CD4-positive, alpha-beta T cell treated with Interleukin-15 for 1 hour (primary cell): ENCODE results near the gene CATSPERD.

Experiments used
- DNase-seq: peaks from one replicate; pipeline ENCODE4 v3.0.0-alpha.2; 2020

CATSPERD gene

GRCh38 chr19:5719961-5720790, at the start of gene CATSPERD, which contains the start of gene LONP1:
Gene CATSPERD, plus strand, starts transcription at chr19:5720637. Its CDS starts 101 bp downstream, at chr19:5720738.
Gene LONP1, minus strand, starts transcription at chr19:5720146. Its CDS starts 14 bp downstream, at chr19:5720132.
- DNase-seq = peak; percentile 99

- DNase-seq = no peak
Measured at GRCh38 chr19:5671600-5671999, 48.8 kb upstream of the CATSPERD start.

- DNase-seq = no peak
Measured at GRCh38 chr19:5672708-5673459, 47.6 kb upstream of the CATSPERD start.

GRCh38 chr19:5673752-5674151, 46.7 kb upstream of the CATSPERD start:
- no peak for DNase-seq

- DNase-seq = no peak
Measured at GRCh38 chr19:5674714-5675113, 45.7 kb upstream of the CATSPERD start.

GRCh38 chr19:5676105-5676771, 44.2 kb upstream of the CATSPERD start:
- no peak for DNase-seq

GRCh38 chr19:5676772-5677105, 43.7 kb upstream of the CATSPERD start:
- DNase-seq = no peak

- DNase-seq = no peak
Measured at GRCh38 chr19:5677136-5677535, 43.3 kb upstream of the CATSPERD start.

- no peak for DNase-seq
Measured at GRCh38 chr19:5677580-5677979, 42.9 kb upstream of the CATSPERD start.

- no peak for DNase-seq
Measured at GRCh38 chr19:5678071-5678718, 42.2 kb upstream of the CATSPERD start.

GRCh38 chr19:5679289-5680083, 41.0 kb upstream of the CATSPERD start:
- DNase-seq = no peak

GRCh38 chr19:5680084-5680436, 40.4 kb upstream of the CATSPERD start:
- no peak for DNase-seq

GRCh38 chr19:5680437-5681368, 39.7 kb upstream of the CATSPERD start, which contains the start of the genes HSD11B1L and MICOS13:
Gene HSD11B1L, plus strand, starts transcription at chr19:5681027. Its CDS starts 3,806 bp downstream, at chr19:5684833.
Gene MICOS13, minus strand, starts transcription at chr19:5680516. Its CDS starts 30 bp downstream, at chr19:5680486.
- DNase-seq = peak; percentile 99

GRCh38 chr19:5681391-5682106, 38.9 kb upstream of the CATSPERD start:
- no peak for DNase-seq

- DNase-seq = no peak
Measured at GRCh38 chr19:5682107-5682482, 38.3 kb upstream of the CATSPERD start.

GRCh38 chr19:5683177-5683886, 37.1 kb upstream of the CATSPERD start:
- no peak for DNase-seq

- DNase-seq = no peak
Measured at GRCh38 chr19:5684694-5685430, 35.6 kb upstream of the CATSPERD start.

- no peak for DNase-seq
Measured at GRCh38 chr19:5686326-5686646, 34.2 kb upstream of the CATSPERD start.
